Measurements from ENCODE around the gene PIEZO2.

Gene PIEZO2

DNA sequence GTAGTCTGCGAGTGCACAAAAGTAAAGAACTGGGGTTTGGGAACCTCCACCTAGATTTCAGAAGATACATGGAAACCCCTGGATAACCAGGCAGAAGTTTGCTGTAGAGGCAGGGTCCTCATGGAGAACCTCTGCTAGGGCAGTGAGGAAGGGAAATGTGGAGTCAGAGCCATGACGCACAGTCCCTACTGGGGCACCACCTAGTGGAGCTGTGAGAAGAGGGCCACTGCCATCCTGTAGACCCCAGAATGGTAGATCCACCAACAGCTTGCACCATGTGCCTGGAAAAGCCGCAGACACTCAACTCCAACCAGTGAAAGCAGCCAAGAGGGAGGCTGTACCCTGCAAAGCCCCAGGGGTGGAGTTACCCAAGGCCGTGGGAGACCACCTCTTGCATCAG lies 206.4 kb downstream of the PIEZO2 start:
- Histone ChIP-seq H3F3A (ENCODE audit: control insufficient read depth, insufficient read depth) (no peaks in the 10 kb centered on the region), H3K9me3 (ENCODE audit: control insufficient read depth, insufficient read depth, low read length) (peaks cover 10% of the 10 kb centered on the region; the same call in 1 of the 2 replicates), H3K36me3 (ENCODE audit: control insufficient read depth, low read length) (no peaks in the 10 kb centered on the region), H3K4me1 (ENCODE audit: control insufficient read depth, low read length) (no peaks in the 10 kb centered on the region), H4K20me1 (ENCODE audit: control insufficient read depth, insufficient read depth, low read depth, low read length) (no peaks in the 10 kb centered on the region), H3K9me2 (replicated peaks; ENCODE audit: control insufficient read depth, low read length) (no peaks in the 10 kb centered on the region), H3K79me2 (ENCODE audit: control insufficient read depth, low read length) (no peaks in the 10 kb centered on the region), H3K27ac (ENCODE audit: low read depth, low read length) (no peak overlapping the region), H3K4me2 (ENCODE audit: low read length) (no peak overlapping the region), H3K27me3 (ENCODE audit: control insufficient read depth, low read length) (no peaks in the 10 kb centered on the region), H3K4me3 (ENCODE audit: low read length) (no peak overlapping the region)
- TF ChIP-seq EZH2phosphoT487 (IDR thresholded peaks at IDR 0.05; ENCODE audit: borderline replicate concordance, low read length): no peak
- TF ChIP-seq, protein P1, sequence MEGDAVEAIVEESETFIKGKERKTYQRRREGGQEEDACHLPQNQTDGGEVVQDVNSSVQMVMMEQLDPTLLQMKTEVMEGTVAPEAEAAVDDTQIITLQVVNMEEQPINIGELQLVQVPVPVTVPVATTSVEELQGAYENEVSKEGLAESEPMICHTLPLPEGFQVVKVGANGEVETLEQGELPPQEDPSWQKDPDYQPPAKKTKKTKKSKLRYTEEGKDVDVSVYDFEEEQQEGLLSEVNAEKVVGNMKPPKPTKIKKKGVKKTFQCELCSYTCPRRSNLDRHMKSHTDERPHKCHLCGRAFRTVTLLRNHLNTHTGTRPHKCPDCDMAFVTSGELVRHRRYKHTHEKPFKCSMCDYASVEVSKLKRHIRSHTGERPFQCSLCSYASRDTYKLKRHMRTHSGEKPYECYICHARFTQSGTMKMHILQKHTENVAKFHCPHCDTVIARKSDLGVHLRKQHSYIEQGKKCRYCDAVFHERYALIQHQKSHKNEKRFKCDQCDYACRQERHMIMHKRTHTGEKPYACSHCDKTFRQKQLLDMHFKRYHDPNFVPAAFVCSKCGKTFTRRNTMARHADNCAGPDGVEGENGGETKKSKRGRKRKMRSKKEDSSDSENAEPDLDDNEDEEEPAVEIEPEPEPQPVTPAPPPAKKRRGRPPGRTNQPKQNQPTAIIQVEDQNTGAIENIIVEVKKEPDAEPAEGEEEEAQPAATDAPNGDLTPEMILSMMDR (IDR thresholded peaks at IDR 0.05; ENCODE audit: low read depth, low read length, poor library complexity, severe bottlenecking): no peak

DNA sequence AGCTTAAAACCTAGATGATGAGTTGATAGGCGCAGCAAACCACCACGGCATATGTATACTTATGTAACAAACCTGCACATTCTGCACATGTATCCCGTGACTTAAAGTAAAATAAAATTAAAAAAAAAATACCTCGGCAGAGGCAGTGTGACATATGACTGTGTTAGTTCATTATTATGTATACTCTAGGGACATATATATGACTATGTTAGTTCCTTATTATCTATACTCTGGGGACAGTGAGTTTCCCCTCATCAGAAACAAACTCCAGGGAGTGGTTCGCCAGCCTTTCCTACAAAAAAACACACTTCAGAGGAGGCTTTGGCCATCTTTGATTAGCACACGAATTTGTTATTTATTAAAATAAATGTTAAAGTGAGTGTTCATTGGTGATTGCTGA lies 209.5 kb downstream of the PIEZO2 start:
- Histone ChIP-seq H3F3A (ENCODE audit: control insufficient read depth, insufficient read depth) (no peaks in the 10 kb centered on the region), H3K27ac (ENCODE audit: low read depth, low read length) (no peak overlapping the region), H3K9me2 (replicated peaks; ENCODE audit: control insufficient read depth, low read length) (no peaks in the 10 kb centered on the region), H3K4me3 (ENCODE audit: low read length) (no peak overlapping the region), H3K4me1 (ENCODE audit: control insufficient read depth, low read length) (no peaks in the 10 kb centered on the region), H3K4me2 (ENCODE audit: low read length) (no peak overlapping the region), H3K9me3 (ENCODE audit: control insufficient read depth, insufficient read depth, low read length) (no peaks in the 10 kb centered on the region), H4K20me1 (ENCODE audit: control insufficient read depth, insufficient read depth, low read depth, low read length) (no peaks in the 10 kb centered on the region), H3K27me3 (ENCODE audit: control insufficient read depth, low read length) (no peaks in the 10 kb centered on the region), H3K79me2 (ENCODE audit: control insufficient read depth, low read length) (no peaks in the 10 kb centered on the region), H3K36me3 (ENCODE audit: control insufficient read depth, low read length) (no peaks in the 10 kb centered on the region)
- no peak for TF ChIP-seq EZH2phosphoT487 (IDR thresholded peaks at IDR 0.05; ENCODE audit: borderline replicate concordance, low read length)
- TF ChIP-seq, protein P1 (IDR thresholded peaks at IDR 0.05; ENCODE audit: low read depth, low read length, poor library complexity, severe bottlenecking): no peak

DNA sequence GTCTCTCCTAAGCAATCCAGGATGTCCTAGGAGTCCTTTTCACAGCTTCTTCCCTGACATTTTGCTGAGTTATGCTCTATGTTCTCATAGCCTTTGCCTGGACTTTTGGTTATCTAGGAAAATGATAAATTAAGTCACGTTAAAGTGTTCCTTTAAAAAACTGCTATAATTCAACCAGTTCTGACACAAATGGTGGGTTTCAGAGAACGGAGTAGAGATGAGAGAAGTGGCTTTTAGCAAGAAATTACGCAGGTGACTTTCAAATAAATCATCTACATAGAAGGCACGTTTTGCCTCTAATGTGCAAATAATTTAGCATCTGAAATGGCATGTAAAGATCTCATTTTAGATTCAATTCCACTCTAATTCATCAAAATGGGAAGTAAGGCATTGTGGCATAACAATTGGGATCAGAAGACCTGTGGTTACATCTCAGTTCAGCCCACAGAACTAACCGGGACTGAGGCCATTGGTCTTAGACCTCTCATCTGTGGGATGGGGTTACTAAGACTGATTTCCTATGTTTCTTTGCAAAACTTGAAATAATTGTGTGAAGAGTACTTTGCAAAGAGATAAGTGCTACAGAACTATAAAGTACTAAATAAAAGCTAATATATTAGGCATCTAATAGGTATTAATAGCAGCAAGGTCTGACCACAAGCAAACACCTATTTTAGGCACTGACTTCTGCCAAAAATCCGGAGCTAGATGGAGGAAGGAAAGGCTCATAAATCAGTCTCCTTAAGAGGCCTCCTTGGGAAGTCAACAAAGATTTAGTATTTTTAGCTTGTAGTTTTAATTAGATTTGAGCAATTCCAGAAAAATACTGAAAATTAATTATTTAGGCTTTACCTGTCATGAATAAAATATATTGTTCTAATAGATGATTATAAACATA lies 211.4 kb downstream of the PIEZO2 start:
- Histone ChIP-seq H3K27ac (ENCODE audit: low read depth, low read length) (no peak overlapping the region), H3K9me2 (replicated peaks; ENCODE audit: control insufficient read depth, low read length) (no peaks in the 10 kb centered on the region), H3K36me3 (ENCODE audit: control insufficient read depth, low read length) (no peaks in the 10 kb centered on the region), H3K79me2 (ENCODE audit: control insufficient read depth, low read length) (no peaks in the 10 kb centered on the region), H4K20me1 (ENCODE audit: control insufficient read depth, insufficient read depth, low read depth, low read length) (no peaks in the 10 kb centered on the region), H3K4me2 (ENCODE audit: low read length) (no peak overlapping the region), H3F3A (ENCODE audit: control insufficient read depth, insufficient read depth) (no peaks in the 10 kb centered on the region), H3K9me3 (ENCODE audit: control insufficient read depth, insufficient read depth, low read length) (no peaks in the 10 kb centered on the region), H3K4me1 (ENCODE audit: control insufficient read depth, low read length) (no peaks in the 10 kb centered on the region), H3K4me3 (ENCODE audit: low read length) (no peak overlapping the region), H3K27me3 (ENCODE audit: control insufficient read depth, low read length) (no peaks in the 10 kb centered on the region)
- TF ChIP-seq, protein P1 (IDR thresholded peaks at IDR 0.05; ENCODE audit: low read depth, low read length, poor library complexity, severe bottlenecking): no peak
- TF ChIP-seq EZH2phosphoT487 (IDR thresholded peaks at IDR 0.05; ENCODE audit: borderline replicate concordance, low read length): no peak

Measured in DOHH2 (cell line).